GM18907 (cell line): ENCODE data around the gene CXorf58.
"Not testable (repeated sequence)": the region's sequence is repeated elsewhere in the genome, so short reads cannot be mapped to it uniquely, and the experiment has no call there.

Experiments
- ATAC-seq: cut with Tn5 transposase; IDR thresholded peaks from one replicate; pipeline ENCODE4 v1.9.1; 2021; ENCODE audit warnings: mild to moderate bottlenecking, moderate library complexity; ENCODE audit not compliant: unreplicated experiment

Gene CXorf58

GRCh38 chrX:23952984-23953907 lies 45.4 kb downstream of the CXorf58 start:
- peak; percentile 92 for ATAC-seq

GRCh38 chrX:23953908-23954269 lies 46.1 kb downstream of the CXorf58 start:
- ATAC-seq, result peak; percentile 18

- no peak for ATAC-seq
Measured at GRCh38 chrX:23954396-23954795, 46.6 kb downstream of the CXorf58 start.

GRCh38 chrX:23959781-23960180 lies 52.0 kb downstream of the CXorf58 start:
- ATAC-seq, result no peak

GRCh38 chrX:23964191-23964590 lies 56.4 kb downstream of the CXorf58 start:
- ATAC-seq, result no peak

GRCh38 chrX:23965630-23966029 lies 57.8 kb downstream of the CXorf58 start:
- ATAC-seq, result not testable (repeated sequence)

- ATAC-seq, result no peak
Measured at GRCh38 chrX:23978491-23978890, 70.7 kb downstream of the CXorf58 start.

GRCh38 chrX:23980011-23980441 lies 72.2 kb downstream of the CXorf58 start:
- no peak for ATAC-seq

- ATAC-seq, result no peak
Measured at GRCh38 chrX:23981222-23981621, 73.4 kb downstream of the CXorf58 start.

- no peak for ATAC-seq
Measured at GRCh38 chrX:23981711-23982110, 73.9 kb downstream of the CXorf58 start.

- ATAC-seq, result no peak
Measured at GRCh38 chrX:23982891-23983290, 75.1 kb downstream of the CXorf58 start.
